ENCODE results near the gene SYK. TPM values are rescaled to one million over a fixed set of nuclear protein-coding genes. Genes with fewer than 3 reads are reported as not detected.

The SYK gene
- total and polyA plus RNA-seq, 2 of the 4 experiments (the other 2 are of a cell fraction) = not detected

DNA sequence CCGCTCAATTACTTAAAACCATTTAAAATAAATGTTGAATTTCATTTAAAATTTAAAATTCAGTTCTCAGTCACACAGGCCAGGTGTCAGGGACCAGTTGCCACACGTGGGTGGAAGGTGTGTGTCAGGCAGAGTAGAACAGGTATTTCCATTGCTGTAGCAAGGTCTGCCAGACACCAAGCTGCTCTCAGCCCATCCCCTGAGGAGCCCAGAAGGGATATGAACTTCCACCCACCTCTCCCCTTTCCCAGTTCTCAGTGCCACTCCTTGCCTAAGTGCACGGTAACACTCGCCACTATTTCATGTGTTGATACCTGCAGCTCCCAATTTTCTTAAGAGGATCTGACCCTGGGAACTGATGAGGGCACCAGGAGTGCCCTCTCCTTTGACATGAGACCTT is 12.7 kb downstream of the SYK start:
- dilution Hi-C loops (cut with HindIII; ENCODE audit: low sequenced_read_pairs, unreplicated experiment) (no loop called here), intact Hi-C loops (cut with micrococcal nuclease) (no loop called here), in situ Hi-C loops (cut with MboI; ENCODE audit: low sequenced_read_pairs) (no loop called here)
- Histone ChIP-seq H3K27ac (ENCODE audit: insufficient read depth, low read length) (no peak overlapping the region), H2BK20ac (ENCODE audit: low read depth, low read length) (no peak overlapping the region), H3K9me1 (ENCODE audit: insufficient read depth, low read length) (no peaks in the 10 kb centered on the region), H2BK5ac (ENCODE audit: low read depth, low read length, poor library complexity, severe bottlenecking) (no peak overlapping the region), H3K18ac (ENCODE audit: low read depth, low read length) (no peak overlapping the region), H3K4me1 (ENCODE audit: control insufficient read depth, insufficient read depth, low read length) (no peaks in the 10 kb centered on the region), H2AK5ac (ENCODE audit: low read depth, low read length) (no peak overlapping the region), H3K56ac (ENCODE audit: extremely low read depth, insufficient read depth, low read length) (no peak overlapping the region), H3K23ac (ENCODE audit: low read depth, low read length) (no peak overlapping the region), H2BK15ac (ENCODE audit: low read depth, low read length) (no peak overlapping the region), H3K9ac (ENCODE audit: low read depth, low read length) (no peak overlapping the region), H4K91ac (ENCODE audit: insufficient read depth, low read depth, low read length) (no peak overlapping the region), H3K4ac (ENCODE audit: low read depth, low read length) (no peak overlapping the region), H3K27me3 (ENCODE audit: control insufficient read depth, insufficient read depth, low read length) (no peaks in the 10 kb centered on the region), H2AFZ (replicated peaks; ENCODE audit: low read length, poor library complexity) (no peak overlapping the region), H2BK120ac (ENCODE audit: low read depth, low read length) (no peak overlapping the region), H3K4me2 (ENCODE audit: low read depth, low read length) (no peak overlapping the region), H3K79me1 (ENCODE audit: low read depth in 1 of 2, low read length in 2 of 2) (no peaks in the 10 kb centered on the region), H3K4me3 (ENCODE audit: insufficient read depth, low read depth, low read length) (no peak overlapping the region), H4K5ac (ENCODE audit: low read depth, low read length) (no peak overlapping the region), H3K36me3 (ENCODE audit: control insufficient read depth, insufficient read depth, low read length) (no peaks in the 10 kb centered on the region), H4K8ac (ENCODE audit: low read depth in 2 of 2, low read length in 2 of 2) (no peak overlapping the region), H3K9me3 (ENCODE audit: control insufficient read depth, insufficient read depth, low read length) (no peaks in the 10 kb centered on the region), H4K20me1 (ENCODE audit: insufficient read depth, low read length) (no peaks in the 10 kb centered on the region), H2AK9ac (replicated peaks; ENCODE audit: low read depth, low read length, poor library complexity) (no peak overlapping the region), H3K14ac (replicated peaks; ENCODE audit: low read depth, low read length) (no peak overlapping the region)
- TF ChIP-seq POLR2A (IDR thresholded peaks at IDR 0.05; ENCODE audit: low read depth, low read length) (no peak), CHD1 (IDR thresholded peaks at IDR 0.05; ENCODE audit: low read depth, low read length) (no peak), MAFK (IDR thresholded peaks at IDR 0.05; ENCODE audit: low read depth, low read length) (no peak), RAD21 (IDR thresholded peaks at IDR 0.05; ENCODE audit: low read length) (no peak), RFX5 (IDR thresholded peaks at IDR 0.05; ENCODE audit: low read depth, low read length) (no peak), MXI1 (IDR thresholded peaks at IDR 0.05; ENCODE audit: borderline replicate concordance, low read depth, low read length) (no peak)
- ChIA-PET CTCF (no interaction called here), POLR2A (ENCODE audit: unreplicated experiment) (no interaction called here)
- 94% methylated on average over 2 of the region's 4 CpGs; no CpG with 5 or more reads in 1 of the 2 experiments for WGBS, 2 experiments (ENCODE audit: extremely low coverage in 2 of 2, insufficient read length in 1 of 2)
- no TSS peak for BruUV-seq (replicated peaks)
- ATAC-seq (ENCODE audit: low read depth) (no peak), DNase-seq (no peak)
